Transverse colon (tissue), 4 donors: Measurements from ENCODE around the gene HOXC5. TPM values are rescaled to one million over a fixed set of nuclear protein-coding genes. Genes with fewer than 3 reads are reported as not detected.

Experiments
- DNase-seq: peaks from one replicate; pipeline ENCODE4 v3.0.0-alpha.2; 2019
- H3K27ac ChIP-seq, 4 donors: fragments of 200-600 bp; sonication (generic); 2 replicates each; pipeline ENCODE4 v1.5.1; 2016 to 2018; ENCODE audit warnings: inconsistent platforms in 4 of 4
- H3K27me3 ChIP-seq: fragments of 200-600 bp; sonication (generic); 2 replicates; pipeline ENCODE4 v1.5.1; 2017; ENCODE audit warnings: inconsistent platforms
- H3K36me3 ChIP-seq, 4 donors: fragments of 200-600 bp; sonication (generic); 2 replicates each; pipeline ENCODE4 v1.5.1; 2017 to 2019; ENCODE audit warnings: inconsistent platforms in 4 of 4
- H3K4me1 ChIP-seq, 4 donors: fragments of 200-600 bp; sonication (generic); 2 replicates each; pipeline ENCODE4 v1.5.1; 2017 to 2020; ENCODE audit warnings: inconsistent platforms in 4 of 4
- H3K4me3 ChIP-seq, 4 donors: fragments of 200-600 bp; sonication (generic); 1 replicate in 1 of 4; 2 replicates in 3 of 4; pipeline versions ENCODE4 v1.5.1 to v1.6.1; 2017 to 2019; ENCODE audit warnings: inconsistent platforms in 4 of 4
- H3K9me3 ChIP-seq, 2 donors: fragments of 200-600 bp; sonication (generic); 2 replicates each; pipeline ENCODE4 v1.5.1; 2017 to 2019; ENCODE audit warnings: inconsistent platforms in 2 of 2
- CTCF ChIP-seq, 5 experiments: fragments of 200-600 bp in 3 of 5; fragments of 450-650 bp in 2 of 5; sonication (generic) in 3 of 5; IDR thresholded peaks; 1 replicate in 2 of 5; 2 replicates in 3 of 5; pipeline ENCODE4 v1.5.1; 2016 to 2017; ENCODE audit warnings: antibody characterized with exemption in 5 of 5, inconsistent platforms in 3 of 5, mild to moderate bottlenecking in 2 of 5, moderate library complexity in 1 of 5
- EP300 ChIP-seq: sonication (generic); formaldehyde crosslinking; IDR thresholded peaks from one replicate; pipeline ENCODE4 v1.6.1; 2017; ENCODE audit warnings: antibody characterized with exemption, low read depth
- POLR2A ChIP-seq: fragments of 450-650 bp; IDR thresholded peaks from one replicate; pipeline ENCODE4 v1.6.1; 2016; ENCODE audit warnings: antibody characterized with exemption, mild to moderate bottlenecking, moderate library complexity
- POLR2AphosphoS5 ChIP-seq, 3 donors: sonication (generic); formaldehyde crosslinking; IDR thresholded peaks; one replicate each; pipeline ENCODE4 v1.6.1; 2016; ENCODE audit warnings: antibody characterized with exemption in 3 of 3
- WGBS, 2 donors: methylation state at CpG; one replicate each; pipeline ENCODE4 v1.1.5; 2018; ENCODE audit warnings: low coverage in 1 of 2; 5-methylcytosine and 5-hydroxymethylcytosine counted together
- in situ Hi-C, 4 donors: fragments of 200-750 bp; cut with MboI; loops; one replicate each; pipeline versions ENCODE4 v1.15.0 to v1.15.1; 2017; ENCODE audit warnings: low sequenced_read_pairs in 3 of 4, low pct_ligation_motif_present in 1 of 4, low pct_unique_long_range_greater_than_20kb in 1 of 4
- intact Hi-C: fragments of 100-400 bp; cut with DNase I; formaldehyde crosslinking; loops from one replicate; pipeline ENCODE4 v1.15.1; 2023; ENCODE audit warnings: low total_unique reads
- total RNA-seq, 4 donors: library from RNA; depleted of rRNA; stranded (reverse); fragments of >200 nt; gene quantifications; one replicate each; pipeline ENCODE4 v1.1.0, GENCODE V29; 2016

Gene HOXC5
- total RNA-seq, 4 donors from 2014 or later = 0.27 to 0.60 TPM; not detected in 2

GRCh38 chr12:54004063-54004840 is 28.6 kb upstream of the HOXC5 start:
- peaks cover 98% of the 10 kb centered on the region for H3K27me3 ChIP-seq
- TF ChIP-seq CTCF (IDR thresholded peaks at IDR 0.05) (no peak), POLR2AphosphoS5 (IDR thresholded peaks at IDR 0.05) (no peak), EP300 (no peak), POLR2A (no peak)
- no peaks in the 10 kb centered on the region for H3K36me3 ChIP-seq
- WGBS, 2 donors = 40 to 60% methylated on average over 5 to 20 of the region's 20 CpGs
- in situ Hi-C loops (no loop called here), intact Hi-C loops (no loop called here)
- no peaks in the 10 kb centered on the region for H3K9me3 ChIP-seq
- H3K4me1 ChIP-seq = peaks cover 4 to 27% (median 21%) of the 10 kb centered on the region in 4 donors
- no peak overlapping the region for H3K4me3 ChIP-seq
- no peak overlapping the region for H3K27ac ChIP-seq
- DNase-seq = no peak

- in situ Hi-C loops = loop anchor here in 2 of 4 donors (5.0 kb wide), 2 partner anchors 187 to 197 kb away; no protein-coding TSS in a partner anchor
Observed at GRCh38 chr12:54004841-54005530, 27.9 kb upstream of the HOXC5 start.

GRCh38 chr12:54005531-54005852 is 27.4 kb upstream of the HOXC5 start:
- TF ChIP-seq POLR2AphosphoS5 (IDR thresholded peaks at IDR 0.05) (no peak), EP300 (no peak), CTCF (IDR thresholded peaks at IDR 0.05) (no peak)
- in situ Hi-C loops (loop anchor here in 2 of 4 donors (5.0 kb wide), 2 partner anchors 187 to 197 kb away; no protein-coding TSS in a partner anchor), intact Hi-C loops (loop anchor here (5.0 kb wide), 2 partner anchors 187 to 202 kb away; no protein-coding TSS in a partner anchor)
- Histone ChIP-seq H3K9me3 (no peaks in the 10 kb centered on the region), H3K27me3 (peaks cover 98% of the 10 kb centered on the region), H3K4me3 (no peak overlapping the region), H3K4me1 (peaks cover 0 to 20% (median 15%) of the 10 kb centered on the region in 4 donors), H3K36me3 (no peaks in the 10 kb centered on the region), H3K27ac (no peak overlapping the region)
- 4% methylated on average over 26 of the region's 26 CpGs; no CpG with 5 or more reads in 1 of the 2 donors for WGBS, 2 donors
- DNase-seq = no peak

More at GRCh38 chr12:54004841-54005530, 27.9 kb upstream of the HOXC5 start:
- 36% methylated on average over 31 of the region's 31 CpGs; no CpG with 5 or more reads in 1 of the 2 donors for WGBS, 2 donors
- Histone ChIP-seq H3K27me3 (peaks cover 98% of the 10 kb centered on the region), H3K4me1 (peaks cover 1 to 25% (median 20%) of the 10 kb centered on the region in 4 donors), H3K9me3 (no peaks in the 10 kb centered on the region), H3K36me3 (no peaks in the 10 kb centered on the region), H3K27ac (no peak overlapping the region), H3K4me3 (no peak overlapping the region)
- no peak for DNase-seq
- TF ChIP-seq POLR2AphosphoS5 (IDR thresholded peaks at IDR 0.05) (no peak), CTCF (IDR thresholded peaks at IDR 0.05) (no peak), POLR2A (no peak), EP300 (no peak)
- intact Hi-C loops = loop anchor here (5.0 kb wide), 2 partner anchors 187 to 202 kb away; no protein-coding TSS in a partner anchor
